GM23338 (cell line): ENCODE results near the gene EDA. TPM values are rescaled to one million over a fixed set of nuclear protein-coding genes. Genes with fewer than 3 reads are reported as not detected.

Experiments used
- ATAC-seq: fragments of 200-7000 bp; cut with Tn5 transposase; 3 replicates; pipeline ENCODE4 v1.9.1; 2020
- DNase-seq: peaks from one replicate; pipeline ENCODE4 v3.0.0-alpha.2; 2015; ENCODE audit warnings: low spot score
- H2AFZ ChIP-seq: fragments of 200-600 bp; sonication (generic); 2 replicates; pipeline ENCODE4 v1.8.0; 2016; ENCODE audit warnings: antibody characterized with exemption, mild to moderate bottlenecking, moderate library complexity
- H3F3A ChIP-seq: fragments of 200-600 bp; sonication (generic); replicated peaks from 2 replicates; pipeline ENCODE4 v1.8.0; 2017; ENCODE audit warnings: antibody characterized with exemption, mixed run types, low read depth
- H3K27ac ChIP-seq: fragments of 200-600 bp; sonication (generic); 2 replicates; pipeline ENCODE4 v1.6.1; 2016; ENCODE audit warnings: low read depth
- H3K27me3 ChIP-seq: fragments of 200-600 bp; sonication (generic); 2 replicates; pipeline ENCODE4 v1.8.0; 2016; ENCODE audit warnings: mild to moderate bottlenecking, mixed run types, moderate library complexity; ENCODE audit not compliant: insufficient read depth
- H3K36me3 ChIP-seq: fragments of 200-600 bp; sonication (generic); 2 replicates; pipeline ENCODE4 v1.8.0; 2016; ENCODE audit warnings: mild to moderate bottlenecking; ENCODE audit not compliant: insufficient read depth
- H3K4me1 ChIP-seq: fragments of 200-600 bp; sonication (generic); 2 replicates; pipeline ENCODE4 v1.8.0; 2016; ENCODE audit warnings: mild to moderate bottlenecking, moderate library complexity; ENCODE audit not compliant: insufficient read depth
- H3K4me2 ChIP-seq: fragments of 200-600 bp; sonication (generic); 2 replicates; pipeline ENCODE4 v1.7.1; 2017; ENCODE audit warnings: mixed run types
- H3K4me3 ChIP-seq: fragments of 200-600 bp; sonication (generic); 2 replicates; pipeline ENCODE4 v1.6.1; 2016; ENCODE audit warnings: mixed run types
- H3K79me2 ChIP-seq: fragments of 200-600 bp; sonication (generic); replicated peaks from 2 replicates; pipeline ENCODE4 v1.8.0; 2017; ENCODE audit warnings: mild to moderate bottlenecking; ENCODE audit not compliant: insufficient read depth
- H3K9me2 ChIP-seq: fragments of 200-600 bp; sonication (generic); 2 replicates; pipeline ENCODE4 v1.8.0; 2017; ENCODE audit not compliant: insufficient read depth
- H4K20me1 ChIP-seq: fragments of 200-600 bp; sonication (generic); replicated peaks from 2 replicates; pipeline ENCODE4 v1.8.0; 2017; ENCODE audit warnings: mild to moderate bottlenecking; ENCODE audit not compliant: insufficient read depth
- H3K27ac Mint-ChIP-seq: 2 replicates; pipeline ENCODE4 v1.8.0; 2020; ENCODE audit warnings: inconsistent platforms, mild to moderate bottlenecking, moderate library complexity, mixed read lengths
- H3K27me3 Mint-ChIP-seq: 3 replicates; pipeline ENCODE4 v1.8.0; 2022; ENCODE audit warnings: low read depth, mild to moderate bottlenecking, moderate library complexity, mixed read lengths, inconsistent platforms; ENCODE audit not compliant: insufficient read depth, poor library complexity
- H3K36me3 Mint-ChIP-seq: 3 replicates; pipeline ENCODE4 v1.8.0; 2021; ENCODE audit warnings: low read depth, mild to moderate bottlenecking, inconsistent platforms, moderate library complexity, mixed read lengths
- H3K4me1 Mint-ChIP-seq: 3 replicates; pipeline ENCODE4 v1.8.0; 2020; ENCODE audit warnings: mild to moderate bottlenecking, inconsistent platforms, mixed read lengths
- H3K4me3 Mint-ChIP-seq: 3 replicates; pipeline ENCODE4 v1.8.0; 2021; ENCODE audit warnings: moderate library complexity, mild to moderate bottlenecking, inconsistent platforms, mixed read lengths
- H3K9me3 Mint-ChIP-seq: 3 replicates; pipeline ENCODE4 v1.8.0; 2020; ENCODE audit warnings: moderate library complexity, mild to moderate bottlenecking, inconsistent platforms, mixed read lengths
- CREB1 ChIP-seq: fragments of 250-450 bp; sonication (Bioruptor Pico); IDR thresholded peaks from 2 replicates; pipeline ENCODE4 v1.5.0; 2020; ENCODE audit warnings: low read depth, mild to moderate bottlenecking, moderate library complexity
- ETS1 ChIP-seq: IDR thresholded peaks from 2 replicates; pipeline ENCODE4 v1.6.1; 2016; ENCODE audit warnings: antibody characterized with exemption
- JUNB ChIP-seq: IDR thresholded peaks from one replicate; pipeline ENCODE4 v1.6.1; 2016; ENCODE audit warnings: antibody characterized with exemption; ENCODE audit not compliant: unreplicated experiment
- POLR2AphosphoS5 ChIP-seq: IDR thresholded peaks from 2 replicates; pipeline ENCODE4 v1.6.1; 2016; ENCODE audit warnings: antibody characterized with exemption, low read depth
- STAT1 ChIP-seq: IDR thresholded peaks from one replicate; pipeline ENCODE4 v1.6.1; 2016; ENCODE audit warnings: antibody characterized with exemption; ENCODE audit not compliant: unreplicated experiment
- ZNF331 ChIP-seq: fragments of 250-450 bp; sonication (Bioruptor Pico); IDR thresholded peaks from 2 replicates; pipeline ENCODE4 v1.5.0; 2020; ENCODE audit warnings: low read depth, mild to moderate bottlenecking, moderate library complexity
- ZNF462 ChIP-seq: fragments of 250-450 bp; sonication (Bioruptor Pico); IDR thresholded peaks from 2 replicates; pipeline ENCODE4 v1.5.0; 2020; ENCODE audit warnings: mild to moderate bottlenecking, moderate library complexity
- polyA plus RNA-seq: library from polyadenylated mRNA; unstranded; fragments of >200 nt; fragmentation: Nextera tagmentation; extraction: Ambion mirVana; gene quantifications from 2 replicates; pipeline ENCODE4 v1.2.1, GENCODE V29; 2016
- total RNA-seq: library from RNA; depleted of rRNA; stranded (reverse); fragments of >200 nt; shearing (Covaris generic); gene quantifications from 2 replicates; pipeline ENCODE4 v1.2.3, GENCODE V29; 2014

Gene EDA
- total and polyA plus RNA-seq, 2 experiments from 2014 or later = 6.6 to 19.6 TPM

GRCh38 chrX:69968950-69969349, 353.0 kb downstream of the EDA start:
- Histone ChIP-seq H3K4me2 (no peak overlapping the region), H3K4me3 (no peak overlapping the region), H4K20me1 (no peaks in the 10 kb centered on the region), H3K4me1 (no peaks in the 10 kb centered on the region), H3K27me3 (no peaks in the 10 kb centered on the region), H3K79me2 (no peaks in the 10 kb centered on the region), H3K36me3 (no peaks in the 10 kb centered on the region), H2AFZ (no peak overlapping the region), H3K9me2 (no peaks in the 10 kb centered on the region), H3K27ac (no peak overlapping the region), H3F3A (no peaks in the 10 kb centered on the region)
- Mint-ChIP-seq H3K27me3 (no peaks in the 10 kb centered on the region), H3K36me3 (no peaks in the 10 kb centered on the region), H3K4me1 (no peaks in the 10 kb centered on the region), H3K4me3 (no peak overlapping the region), H3K9me3 (no peaks in the 10 kb centered on the region), H3K27ac (no peak overlapping the region)
- DNase-seq (no peak), ATAC-seq (no peak)
- TF ChIP-seq POLR2AphosphoS5 (no peak), ZNF331 (CRISPR knock-in tag) (no peak), STAT1 (no peak), JUNB (no peak), ZNF462 (CRISPR knock-in tag) (no peak), ETS1 (no peak), CREB1 (CRISPR knock-in tag) (no peak)
